Astrocyte (in vitro differentiated cells and primary cell): ENCODE measurements around the gene PUM2. TPM values are rescaled to one million over a fixed set of nuclear protein-coding genes. Genes with fewer than 3 reads are reported as not detected.

Experiments
- DNase-seq: peaks from one replicate; pipeline ENCODE4 v3.0.0-alpha.2; 2010; ENCODE audit warnings: low read depth
- FAIRE-seq: peaks from 2 replicates; lab custom pipeline; 2011; peaks lifted over from hg19 to GRCh38; lab: Jason Lieb, UNC
- H2AFZ ChIP-seq: 2 replicates; pipeline ENCODE4 v1.6.0; 2012; ENCODE audit warnings: low read depth, low read length, inconsistent platforms
- H3K27ac ChIP-seq: 2 replicates; pipeline ENCODE4 v1.5.1; 2011; ENCODE audit warnings: low read depth, low read length, inconsistent platforms
- H3K27me3 ChIP-seq: 2 replicates; pipeline ENCODE4 v1.6.0; 2011; ENCODE audit warnings: low read length, inconsistent platforms; ENCODE audit not compliant: insufficient read depth
- H3K36me3 ChIP-seq: 2 replicates; pipeline ENCODE4 v1.5.1; 2011; ENCODE audit warnings: low read length, inconsistent platforms; ENCODE audit not compliant: insufficient read depth
- H3K4me1 ChIP-seq: 2 replicates; pipeline ENCODE4 v1.5.1; 2011; ENCODE audit warnings: low read length, inconsistent platforms; ENCODE audit not compliant: insufficient read depth
- H3K4me2 ChIP-seq: 2 replicates; pipeline ENCODE4 v1.6.0; 2012; ENCODE audit warnings: low read length, inconsistent platforms
- H3K4me3 ChIP-seq: 2 replicates; pipeline ENCODE4 v1.5.1; 2011; ENCODE audit warnings: low read depth, mild to moderate bottlenecking, low read length, inconsistent platforms; ENCODE audit not compliant: insufficient read depth
- H3K79me2 ChIP-seq: 2 replicates; pipeline ENCODE4 v1.6.0; 2012; ENCODE audit warnings: mild to moderate bottlenecking, low read length, inconsistent platforms; ENCODE audit not compliant: insufficient read depth
- H3K9ac ChIP-seq: 2 replicates; pipeline ENCODE4 v1.6.0; 2012; ENCODE audit warnings: mild to moderate bottlenecking, low read length, inconsistent platforms
- H3K9me3 ChIP-seq: 2 replicates; pipeline ENCODE4 v1.5.1; 2012; ENCODE audit warnings: low read depth, mild to moderate bottlenecking, low read length, inconsistent platforms; ENCODE audit not compliant: insufficient read depth
- H4K20me1 ChIP-seq: 2 replicates; pipeline ENCODE4 v1.6.0; 2012; ENCODE audit warnings: low read length, inconsistent platforms; ENCODE audit not compliant: insufficient read depth
- H3K27ac Mint-ChIP-seq: one replicate; pipeline ENCODE4 v1.8.0; 2021; ENCODE audit warnings: mild to moderate bottlenecking, mixed read lengths; ENCODE audit not compliant: unreplicated experiment
- H3K27me3 Mint-ChIP-seq: one replicate; pipeline ENCODE4 v1.8.0; 2021; ENCODE audit warnings: low read depth, mixed read lengths; ENCODE audit not compliant: unreplicated experiment
- H3K36me3 Mint-ChIP-seq: one replicate; pipeline ENCODE4 v1.8.0; 2021; ENCODE audit warnings: low read depth, mixed read lengths; ENCODE audit not compliant: unreplicated experiment
- H3K4me1 Mint-ChIP-seq: one replicate; pipeline ENCODE4 v1.8.0; 2021; ENCODE audit warnings: low read depth, mixed read lengths; ENCODE audit not compliant: unreplicated experiment
- H3K4me3 Mint-ChIP-seq: one replicate; pipeline ENCODE4 v1.8.0; 2021; ENCODE audit warnings: mild to moderate bottlenecking, moderate library complexity, mixed read lengths; ENCODE audit not compliant: unreplicated experiment
- H3K9me3 Mint-ChIP-seq: one replicate; pipeline ENCODE4 v1.8.0; 2021; ENCODE audit warnings: mild to moderate bottlenecking, mixed read lengths; ENCODE audit not compliant: unreplicated experiment
- EZH2 ChIP-seq: IDR thresholded peaks from 2 replicates; pipeline ENCODE4 v1.6.1; 2012; ENCODE audit warnings: mild to moderate bottlenecking, low read length, inconsistent platforms; ENCODE audit not compliant: insufficient read depth
- total RNA-seq: library from RNA; stranded (reverse); gene quantifications from 2 replicates; pipeline ENCODE4 v1.2.1, GENCODE V29; 2021
- TF ChIP-seq, protein P1 (sequence below): IDR thresholded peaks from 2 replicates; pipeline ENCODE4 v1.5.1; 2011; ENCODE audit warnings: low read depth, mild to moderate bottlenecking, inconsistent platforms, low read length, moderate library complexity; ENCODE audit not compliant: insufficient read depth

Gene PUM2
- total RNA-seq, 1 donor from 2014 or later = 69.4 TPM

DNA sequence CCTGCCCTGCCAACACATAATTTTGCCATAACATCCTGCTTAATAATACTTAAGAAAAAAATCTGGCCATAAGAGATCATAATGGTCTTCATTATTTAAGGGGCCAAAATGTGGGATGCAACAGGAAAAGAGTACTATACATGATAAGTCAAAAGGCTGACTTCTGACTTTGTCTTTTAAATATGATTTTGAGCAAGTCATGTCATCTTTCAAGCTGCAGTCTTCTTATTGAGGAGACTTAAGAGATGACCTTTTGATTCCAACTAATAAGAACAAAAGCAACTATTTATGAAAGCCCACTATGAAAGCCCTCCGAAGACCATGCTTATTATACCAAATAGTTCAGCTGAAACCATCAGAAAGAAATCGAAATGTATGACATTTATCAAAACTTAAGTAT, 41.6 kb downstream of the PUM2 start:
- H3K9ac ChIP-seq = no peak overlapping the region
- TF ChIP-seq, protein P1, sequence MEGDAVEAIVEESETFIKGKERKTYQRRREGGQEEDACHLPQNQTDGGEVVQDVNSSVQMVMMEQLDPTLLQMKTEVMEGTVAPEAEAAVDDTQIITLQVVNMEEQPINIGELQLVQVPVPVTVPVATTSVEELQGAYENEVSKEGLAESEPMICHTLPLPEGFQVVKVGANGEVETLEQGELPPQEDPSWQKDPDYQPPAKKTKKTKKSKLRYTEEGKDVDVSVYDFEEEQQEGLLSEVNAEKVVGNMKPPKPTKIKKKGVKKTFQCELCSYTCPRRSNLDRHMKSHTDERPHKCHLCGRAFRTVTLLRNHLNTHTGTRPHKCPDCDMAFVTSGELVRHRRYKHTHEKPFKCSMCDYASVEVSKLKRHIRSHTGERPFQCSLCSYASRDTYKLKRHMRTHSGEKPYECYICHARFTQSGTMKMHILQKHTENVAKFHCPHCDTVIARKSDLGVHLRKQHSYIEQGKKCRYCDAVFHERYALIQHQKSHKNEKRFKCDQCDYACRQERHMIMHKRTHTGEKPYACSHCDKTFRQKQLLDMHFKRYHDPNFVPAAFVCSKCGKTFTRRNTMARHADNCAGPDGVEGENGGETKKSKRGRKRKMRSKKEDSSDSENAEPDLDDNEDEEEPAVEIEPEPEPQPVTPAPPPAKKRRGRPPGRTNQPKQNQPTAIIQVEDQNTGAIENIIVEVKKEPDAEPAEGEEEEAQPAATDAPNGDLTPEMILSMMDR = no peak
- TF ChIP-seq EZH2 = no peak
- H3K79me2 ChIP-seq = peaks cover 57% of the 10 kb centered on the region
- H3K27me3 Mint-ChIP-seq = no peaks in the 10 kb centered on the region
- no peak overlapping the region for H3K4me2 ChIP-seq
- H3K36me3 ChIP-seq = peaks cover 21% of the 10 kb centered on the region
- H3K4me1 ChIP-seq = peaks cover 16% of the 10 kb centered on the region
- H3K9me3 ChIP-seq = no peaks in the 10 kb centered on the region
- DNase-seq (no peak), FAIRE-seq (no peak)
- H3K4me1 Mint-ChIP-seq = peaks cover 6% of the 10 kb centered on the region
- H3K27ac Mint-ChIP-seq = no peak overlapping the region
- peaks cover 17% of the 10 kb centered on the region for H4K20me1 ChIP-seq
- no peaks in the 10 kb centered on the region for H3K27me3 ChIP-seq
- no peak overlapping the region for H2AFZ ChIP-seq
- H3K9me3 Mint-ChIP-seq = no peaks in the 10 kb centered on the region
- H3K36me3 Mint-ChIP-seq = peaks cover 10% of the 10 kb centered on the region
- no peak overlapping the region for H3K4me3 Mint-ChIP-seq
- no peak overlapping the region for H3K27ac ChIP-seq
- no peak overlapping the region for H3K4me3 ChIP-seq

DNA sequence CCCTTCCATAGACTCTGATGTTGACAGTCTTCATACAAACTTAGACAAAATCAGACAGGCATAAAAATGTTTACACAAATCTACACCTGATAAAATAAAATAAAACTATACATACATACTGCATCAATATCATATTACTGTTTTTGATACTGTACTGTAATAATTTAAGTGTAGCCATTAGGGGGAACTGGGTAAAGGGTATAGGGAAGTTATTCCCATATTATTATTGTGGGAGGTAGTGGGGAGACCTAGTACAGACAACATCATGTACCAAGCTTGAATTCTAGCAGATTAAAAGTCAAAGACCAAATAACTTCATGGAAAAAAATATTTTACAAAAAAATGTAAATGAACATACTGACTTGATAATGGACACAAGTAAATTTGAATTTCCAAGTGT, 43.3 kb downstream of the PUM2 start:
- H3K36me3 Mint-ChIP-seq = peaks cover 10% of the 10 kb centered on the region
- no peak for TF ChIP-seq EZH2
- TF ChIP-seq, protein P1 = no peak
- H4K20me1 ChIP-seq = peaks cover 22% of the 10 kb centered on the region
- H3K4me3 ChIP-seq = no peak overlapping the region
- H3K36me3 ChIP-seq = peaks cover 25% of the 10 kb centered on the region
- peaks cover 18% of the 10 kb centered on the region for H3K4me1 Mint-ChIP-seq
- H3K27ac Mint-ChIP-seq = no peak overlapping the region
- peaks cover 60% of the 10 kb centered on the region for H3K79me2 ChIP-seq
- no peak for FAIRE-seq
- H3K4me3 Mint-ChIP-seq = no peak overlapping the region
- no peak overlapping the region for H2AFZ ChIP-seq
- no peak overlapping the region for H3K4me2 ChIP-seq
- H3K27me3 ChIP-seq = no peaks in the 10 kb centered on the region
- no peaks in the 10 kb centered on the region for H3K27me3 Mint-ChIP-seq
- H3K27ac ChIP-seq = no peak overlapping the region
- H3K9me3 ChIP-seq = no peaks in the 10 kb centered on the region
- no peak overlapping the region for H3K9ac ChIP-seq
- no peak for DNase-seq
- H3K4me1 ChIP-seq = peaks cover 25% of the 10 kb centered on the region
- no peaks in the 10 kb centered on the region for H3K9me3 Mint-ChIP-seq

DNA sequence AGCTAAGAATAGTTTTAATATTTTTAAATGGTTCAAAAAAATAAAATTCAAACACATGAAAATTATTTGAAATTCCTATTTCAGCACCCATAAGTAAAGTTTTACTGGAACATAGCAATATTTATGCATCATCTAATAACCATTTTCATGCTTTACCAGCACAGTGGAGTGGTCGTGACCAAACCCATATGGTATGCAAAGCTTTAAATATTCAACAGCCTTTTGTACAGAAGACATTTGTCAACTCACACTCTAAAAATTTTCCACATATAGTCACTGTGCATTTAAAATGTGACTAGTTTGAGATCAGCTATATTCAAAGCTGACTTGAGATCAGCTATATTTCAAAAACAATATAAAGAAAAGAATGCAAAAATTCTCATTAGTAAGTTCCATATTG, 46.2 kb downstream of the PUM2 start:
- H3K4me3 Mint-ChIP-seq = no peak overlapping the region
- DNase-seq (peak; percentile 78), FAIRE-seq (no peak)
- peak overlapping the region; percentile 54 for H3K27ac ChIP-seq
- no peaks in the 10 kb centered on the region for H3K9me3 Mint-ChIP-seq
- no peaks in the 10 kb centered on the region for H3K9me3 ChIP-seq
- no peak overlapping the region for H3K9ac ChIP-seq
- H4K20me1 ChIP-seq = peaks cover 35% of the 10 kb centered on the region
- peaks cover 23% of the 10 kb centered on the region for H3K4me1 Mint-ChIP-seq
- H2AFZ ChIP-seq = no peak overlapping the region
- peak overlapping the region; percentile 43 for H3K27ac Mint-ChIP-seq
- H3K4me2 ChIP-seq = peak overlapping the region; percentile 55
- TF ChIP-seq, protein P1 = no peak
- no peak for TF ChIP-seq EZH2
- no peaks in the 10 kb centered on the region for H3K27me3 Mint-ChIP-seq
- H3K79me2 ChIP-seq = peaks cover 73% of the 10 kb centered on the region
- peaks cover 25% of the 10 kb centered on the region for H3K4me1 ChIP-seq
- peaks cover 10% of the 10 kb centered on the region for H3K36me3 Mint-ChIP-seq
- H3K27me3 ChIP-seq = no peaks in the 10 kb centered on the region
- H3K4me3 ChIP-seq = no peak overlapping the region
- H3K36me3 ChIP-seq = peaks cover 19% of the 10 kb centered on the region
